Nephron progenitor cell (in vitro differentiated cells): ENCODE data around the gene TSPEAR.
A peak's percentile ranks its signal among the peaks of the same experiment; 100 is the strongest.

Experiments used
- DNase-seq: peaks from one replicate; pipeline ENCODE4 v3.0.0; 2021
- H3K27ac Mint-ChIP-seq: 2 replicates; pipeline ENCODE4 v1.8.0; 2021; ENCODE audit warnings: mild to moderate bottlenecking, moderate library complexity, mixed read lengths
- H3K27me3 Mint-ChIP-seq: 2 replicates; pipeline ENCODE4 v1.8.0; 2021; ENCODE audit warnings: mild to moderate bottlenecking, low read depth, mixed read lengths; ENCODE audit not compliant: poor library complexity
- H3K36me3 Mint-ChIP-seq: 2 replicates; pipeline ENCODE4 v1.8.0; 2021; ENCODE audit warnings: low read depth, mixed read lengths
- H3K4me1 Mint-ChIP-seq: 2 replicates; pipeline ENCODE4 v1.8.0; 2021; ENCODE audit warnings: mixed read lengths
- H3K4me3 Mint-ChIP-seq: 2 replicates; pipeline ENCODE4 v1.8.0; 2021; ENCODE audit warnings: mild to moderate bottlenecking, moderate library complexity, mixed read lengths
- H3K9me3 Mint-ChIP-seq: 2 replicates; pipeline ENCODE4 v1.8.0; 2021; ENCODE audit warnings: mild to moderate bottlenecking, moderate library complexity, mixed read lengths
- TF ChIP-seq, protein P1 (sequence below): fragments of 200-600 bp; sonication (generic); IDR thresholded peaks from 2 replicates; pipeline ENCODE4 v1.5.0; 2021; ENCODE audit warnings: antibody characterized with exemption

TSPEAR gene

DNA sequence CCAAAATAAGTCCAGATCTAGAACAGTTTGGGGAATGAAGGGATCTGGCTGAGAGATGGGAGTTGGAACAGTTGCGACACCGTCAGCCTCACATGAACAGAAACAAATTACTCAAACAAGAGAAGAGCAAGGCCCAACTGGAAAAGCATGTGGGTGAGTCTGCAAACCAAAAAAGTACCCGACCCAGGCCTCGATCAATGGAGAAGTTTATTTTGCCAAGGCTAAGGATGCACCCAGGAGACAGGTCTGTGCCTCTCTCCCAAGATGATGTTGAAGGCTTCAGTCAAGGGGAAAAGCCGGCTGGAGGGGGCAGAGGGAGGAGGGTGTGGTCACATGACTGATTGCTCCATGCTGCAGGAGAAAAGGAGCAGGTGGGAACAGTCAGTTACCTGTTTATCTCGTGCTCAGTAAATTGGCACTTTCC lies 213.7 kb downstream of the TSPEAR start:
- no peak for DNase-seq
- peaks cover 17% of the 10 kb centered on the region for H3K36me3 Mint-ChIP-seq
- peaks cover 37% of the 10 kb centered on the region for H3K4me1 Mint-ChIP-seq
- TF ChIP-seq, protein P1, sequence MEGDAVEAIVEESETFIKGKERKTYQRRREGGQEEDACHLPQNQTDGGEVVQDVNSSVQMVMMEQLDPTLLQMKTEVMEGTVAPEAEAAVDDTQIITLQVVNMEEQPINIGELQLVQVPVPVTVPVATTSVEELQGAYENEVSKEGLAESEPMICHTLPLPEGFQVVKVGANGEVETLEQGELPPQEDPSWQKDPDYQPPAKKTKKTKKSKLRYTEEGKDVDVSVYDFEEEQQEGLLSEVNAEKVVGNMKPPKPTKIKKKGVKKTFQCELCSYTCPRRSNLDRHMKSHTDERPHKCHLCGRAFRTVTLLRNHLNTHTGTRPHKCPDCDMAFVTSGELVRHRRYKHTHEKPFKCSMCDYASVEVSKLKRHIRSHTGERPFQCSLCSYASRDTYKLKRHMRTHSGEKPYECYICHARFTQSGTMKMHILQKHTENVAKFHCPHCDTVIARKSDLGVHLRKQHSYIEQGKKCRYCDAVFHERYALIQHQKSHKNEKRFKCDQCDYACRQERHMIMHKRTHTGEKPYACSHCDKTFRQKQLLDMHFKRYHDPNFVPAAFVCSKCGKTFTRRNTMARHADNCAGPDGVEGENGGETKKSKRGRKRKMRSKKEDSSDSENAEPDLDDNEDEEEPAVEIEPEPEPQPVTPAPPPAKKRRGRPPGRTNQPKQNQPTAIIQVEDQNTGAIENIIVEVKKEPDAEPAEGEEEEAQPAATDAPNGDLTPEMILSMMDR, result no peak
- peaks cover 19% of the 10 kb centered on the region for H3K9me3 Mint-ChIP-seq
- no peak overlapping the region for H3K27ac Mint-ChIP-seq
- no peak overlapping the region for H3K4me3 Mint-ChIP-seq
- peaks cover 6% of the 10 kb centered on the region for H3K27me3 Mint-ChIP-seq

GRCh38 chr21:44496564-44497550 lies 214.5 kb downstream of the TSPEAR start:
- H3K27ac Mint-ChIP-seq, result peak overlapping the region; percentile 66
- H3K36me3 Mint-ChIP-seq, result peaks cover 26% of the 10 kb centered on the region
- DNase-seq, result no peak
- peaks cover 8% of the 10 kb centered on the region for H3K27me3 Mint-ChIP-seq
- peaks cover 37% of the 10 kb centered on the region for H3K4me1 Mint-ChIP-seq
- peaks cover 28% of the 10 kb centered on the region for H3K9me3 Mint-ChIP-seq
- TF ChIP-seq, protein P1, result no peak
- no peak overlapping the region for H3K4me3 Mint-ChIP-seq

GRCh38 chr21:44495611-44496563 lies 215.5 kb downstream of the TSPEAR start:
- Mint-ChIP-seq H3K27ac (peak overlapping the region; percentile 66), H3K9me3 (peaks cover 35% of the 10 kb centered on the region), H3K27me3 (peaks cover 8% of the 10 kb centered on the region), H3K36me3 (peaks cover 33% of the 10 kb centered on the region), H3K4me1 (peaks cover 37% of the 10 kb centered on the region), H3K4me3 (no peak overlapping the region)
- no peak for DNase-seq
- TF ChIP-seq, protein P1, result no peak

- no peak for DNase-seq
- TF ChIP-seq, protein P1, result no peak
- H3K9me3 Mint-ChIP-seq, result peaks cover 40% of the 10 kb centered on the region
- H3K4me1 Mint-ChIP-seq, result peaks cover 37% of the 10 kb centered on the region
- H3K36me3 Mint-ChIP-seq, result peaks cover 39% of the 10 kb centered on the region
- no peak overlapping the region for H3K27ac Mint-ChIP-seq
- no peak overlapping the region for H3K4me3 Mint-ChIP-seq
- peaks cover 8% of the 10 kb centered on the region for H3K27me3 Mint-ChIP-seq
These were observed 216.4 kb downstream of the TSPEAR start for GRCh38 chr21:44494956-44495355.

- DNase-seq, result no peak
- Mint-ChIP-seq H3K27ac (no peak overlapping the region), H3K4me3 (no peak overlapping the region), H3K27me3 (peaks cover 8% of the 10 kb centered on the region), H3K4me1 (peaks cover 37% of the 10 kb centered on the region), H3K9me3 (peaks cover 42% of the 10 kb centered on the region), H3K36me3 (peaks cover 41% of the 10 kb centered on the region)
- TF ChIP-seq, protein P1, result no peak
These were observed 217.0 kb downstream of the TSPEAR start for GRCh38 chr21:44494418-44494817.
